GM19025 (cell line): ENCODE measurements around the gene MED28.
A peak's percentile ranks its signal among the peaks of the same experiment; 100 is the strongest.

Experiments used
- ATAC-seq: cut with Tn5 transposase; IDR thresholded peaks from one replicate; pipeline ENCODE4 v1.9.1; 2021; ENCODE audit warnings: mild to moderate bottlenecking, low read depth, moderate library complexity; ENCODE audit not compliant: unreplicated experiment

Gene MED28

GRCh38 chr4:17664755-17665154 lies 50.3 kb downstream of the MED28 start:
- peak; percentile 85 for ATAC-seq

- no peak for ATAC-seq
Measured at GRCh38 chr4:17665346-17665745, 50.9 kb downstream of the MED28 start.

GRCh38 chr4:17665852-17666251 lies 51.4 kb downstream of the MED28 start:
- ATAC-seq, result no peak

GRCh38 chr4:17667253-17667652 lies 52.8 kb downstream of the MED28 start:
- ATAC-seq, result no peak

GRCh38 chr4:17667653-17668201 lies 53.3 kb downstream of the MED28 start:
- ATAC-seq, result no peak

GRCh38 chr4:17670423-17670822 lies 56.0 kb downstream of the MED28 start:
- ATAC-seq, result no peak

- no peak for ATAC-seq
Measured at GRCh38 chr4:17680559-17681280, 66.3 kb downstream of the MED28 start.

GRCh38 chr4:17681281-17682221 lies 67.1 kb downstream of the MED28 start:
- ATAC-seq, result no peak

- no peak for ATAC-seq
Measured at GRCh38 chr4:17682222-17682566, 67.8 kb downstream of the MED28 start.
